ENCODE measurements around the gene FJX1.

DNA sequence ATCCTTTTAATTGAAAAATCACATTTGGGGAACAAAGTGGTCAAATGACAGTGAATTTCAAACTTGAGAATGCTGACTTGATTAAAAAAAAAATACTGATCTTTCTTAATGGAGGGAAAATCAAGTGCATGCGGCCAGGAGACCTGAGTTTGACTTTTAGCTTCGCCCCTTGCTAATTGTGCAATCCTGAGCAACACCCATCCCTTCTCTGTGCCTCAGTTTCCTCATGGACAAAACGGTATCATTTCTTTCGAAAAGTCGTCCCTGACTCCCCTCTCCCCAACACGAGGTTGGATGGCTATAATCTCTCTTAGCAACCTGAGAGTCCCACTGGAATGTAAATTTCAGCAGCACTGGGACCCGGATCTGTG is 959 bp upstream of the FJX1 start:
- TF ChIP-seq EZH2phosphoT487 (IDR thresholded peaks at IDR 0.05; ENCODE audit: low read depth, severe bottlenecking, unreplicated experiment) (no peak), EZH2 (IDR thresholded peaks at IDR 0.05; ENCODE audit: borderline replicate concordance) (no peak)
- TF ChIP-seq, protein P1, sequence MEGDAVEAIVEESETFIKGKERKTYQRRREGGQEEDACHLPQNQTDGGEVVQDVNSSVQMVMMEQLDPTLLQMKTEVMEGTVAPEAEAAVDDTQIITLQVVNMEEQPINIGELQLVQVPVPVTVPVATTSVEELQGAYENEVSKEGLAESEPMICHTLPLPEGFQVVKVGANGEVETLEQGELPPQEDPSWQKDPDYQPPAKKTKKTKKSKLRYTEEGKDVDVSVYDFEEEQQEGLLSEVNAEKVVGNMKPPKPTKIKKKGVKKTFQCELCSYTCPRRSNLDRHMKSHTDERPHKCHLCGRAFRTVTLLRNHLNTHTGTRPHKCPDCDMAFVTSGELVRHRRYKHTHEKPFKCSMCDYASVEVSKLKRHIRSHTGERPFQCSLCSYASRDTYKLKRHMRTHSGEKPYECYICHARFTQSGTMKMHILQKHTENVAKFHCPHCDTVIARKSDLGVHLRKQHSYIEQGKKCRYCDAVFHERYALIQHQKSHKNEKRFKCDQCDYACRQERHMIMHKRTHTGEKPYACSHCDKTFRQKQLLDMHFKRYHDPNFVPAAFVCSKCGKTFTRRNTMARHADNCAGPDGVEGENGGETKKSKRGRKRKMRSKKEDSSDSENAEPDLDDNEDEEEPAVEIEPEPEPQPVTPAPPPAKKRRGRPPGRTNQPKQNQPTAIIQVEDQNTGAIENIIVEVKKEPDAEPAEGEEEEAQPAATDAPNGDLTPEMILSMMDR (IDR thresholded peaks at IDR 0.05; ENCODE audit: poor library complexity): no peak
